H9 (cell line): ENCODE data around the gene ARHGAP29. TPM values are rescaled to one million over a fixed set of nuclear protein-coding genes. Genes with fewer than 3 reads are reported as not detected.

ENCODE experiments used
- DNase-seq: peaks from one replicate; pipeline ENCODE4 v3.0.0-alpha.2; 2017
- H2AFZ ChIP-seq: one replicate; pipeline ENCODE4 v1.6.1; 2013; ENCODE audit warnings: mild to moderate bottlenecking, low read length, control low read depth, moderate library complexity
- H2AK5ac ChIP-seq: 2 replicates; pipeline ENCODE4 v1.6.1; 2013; ENCODE audit warnings: low read length, control low read depth, mixed read lengths; ENCODE audit not compliant: insufficient read length
- H2BK120ac ChIP-seq: one replicate; pipeline ENCODE4 v1.6.1; 2013; ENCODE audit warnings: low read depth, mild to moderate bottlenecking, low read length, control low read depth, inconsistent platforms; ENCODE audit not compliant: poor library complexity, severe bottlenecking
- H2BK12ac ChIP-seq: 2 replicates; pipeline ENCODE4 v1.6.1; 2013; ENCODE audit warnings: low read length, control low read depth, mixed read lengths, low read depth; ENCODE audit not compliant: insufficient read length
- H2BK15ac ChIP-seq: 2 replicates; pipeline ENCODE4 v1.6.1; 2013; ENCODE audit warnings: low read depth, low read length, control low read depth
- H2BK20ac ChIP-seq: one replicate; pipeline ENCODE4 v1.6.1; 2013; ENCODE audit warnings: low read depth, mild to moderate bottlenecking, low read length, control low read depth, inconsistent platforms; ENCODE audit not compliant: poor library complexity, severe bottlenecking
- H2BK5ac ChIP-seq: 2 replicates; pipeline ENCODE4 v1.6.1; 2013; ENCODE audit warnings: low read length, control low read depth, mixed read lengths; ENCODE audit not compliant: insufficient read length
- H3K14ac ChIP-seq: 2 replicates; pipeline ENCODE4 v1.6.1; 2013; ENCODE audit warnings: low read length, control low read depth; ENCODE audit not compliant: insufficient read depth
- H3K18ac ChIP-seq: 2 replicates; pipeline ENCODE4 v1.6.1; 2013; ENCODE audit warnings: low read depth, mild to moderate bottlenecking, mixed read lengths, low read length, control low read depth; ENCODE audit not compliant: insufficient read length
- H3K23ac ChIP-seq: 2 replicates; pipeline ENCODE4 v1.6.1; 2013; ENCODE audit warnings: low read length, control low read depth, mixed read lengths, low read depth; ENCODE audit not compliant: insufficient read length
- H3K23me2 ChIP-seq: 2 replicates; pipeline ENCODE4 v1.6.1; 2013; ENCODE audit warnings: low read depth, mild to moderate bottlenecking, mixed read lengths, low read length, control low read depth; ENCODE audit not compliant: insufficient read length, poor library complexity, severe bottlenecking
- H3K27ac ChIP-seq: 2 replicates; pipeline ENCODE4 v1.5.1; 2013; ENCODE audit warnings: low read length, control low read depth, mixed read lengths, low read depth; ENCODE audit not compliant: insufficient read length
- H3K27me3 ChIP-seq: 2 replicates; pipeline ENCODE4 v1.6.1; 2013; ENCODE audit warnings: low read length, control low read depth, inconsistent platforms; ENCODE audit not compliant: insufficient read depth
- H3K4ac ChIP-seq: 2 replicates; pipeline ENCODE4 v1.6.1; 2013; ENCODE audit warnings: low read depth, mild to moderate bottlenecking, control low read depth, inconsistent platforms, low read length, moderate library complexity
- H3K4me1 ChIP-seq: 2 replicates; pipeline ENCODE4 v1.6.1; 2013; ENCODE audit warnings: low read length, control low read depth, inconsistent platforms; ENCODE audit not compliant: insufficient read depth
- H3K4me2 ChIP-seq: 2 replicates; pipeline ENCODE4 v1.6.1; 2013; ENCODE audit warnings: low read length, control low read depth, mixed read lengths; ENCODE audit not compliant: insufficient read length, insufficient read depth
- H3K56ac ChIP-seq: 2 replicates; pipeline ENCODE4 v1.6.1; 2013; ENCODE audit warnings: low read depth, mild to moderate bottlenecking, mixed read lengths, low read length, control low read depth; ENCODE audit not compliant: insufficient read length
- H3K79me1 ChIP-seq: 2 replicates; pipeline ENCODE4 v1.6.1; 2013; ENCODE audit warnings: low read depth, mild to moderate bottlenecking, moderate library complexity, low read length, control low read depth, inconsistent platforms; ENCODE audit not compliant: insufficient read depth, poor library complexity, severe bottlenecking
- H3K79me2 ChIP-seq: 2 replicates; pipeline ENCODE4 v1.6.1; 2013; ENCODE audit warnings: low read length, control low read depth, inconsistent platforms; ENCODE audit not compliant: insufficient read depth
- H3K9ac ChIP-seq: 2 replicates; pipeline ENCODE4 v1.6.1; 2013; ENCODE audit warnings: low read length, control low read depth, mixed read lengths; ENCODE audit not compliant: insufficient read length; ENCODE audit errors: extremely low read depth
- H3K9me3 ChIP-seq: one replicate; pipeline ENCODE4 v1.6.1; 2013; ENCODE audit warnings: low read depth, low read length, inconsistent platforms; ENCODE audit not compliant: control insufficient read depth
- H3T11ph ChIP-seq: one replicate; pipeline ENCODE4 v1.6.1; 2013; ENCODE audit warnings: mild to moderate bottlenecking, low read length, control low read depth, inconsistent platforms
- H4K20me1 ChIP-seq: one replicate; pipeline ENCODE4 v1.6.1; 2013; ENCODE audit not compliant: control insufficient read depth, insufficient read length, insufficient read depth
- H4K5ac ChIP-seq: 2 replicates; pipeline ENCODE4 v1.6.1; 2013; ENCODE audit warnings: low read depth, mild to moderate bottlenecking, mixed read lengths, low read length, control low read depth; ENCODE audit not compliant: insufficient read length
- H4K8ac ChIP-seq: replicated peaks from 2 replicates; pipeline ENCODE4 v1.6.1; 2013; ENCODE audit warnings: low read length, control low read depth, mixed read lengths, low read depth; ENCODE audit not compliant: insufficient read length
- H4K91ac ChIP-seq: 2 replicates; pipeline ENCODE4 v1.6.1; 2013; ENCODE audit warnings: low read depth, mild to moderate bottlenecking, moderate library complexity, mixed read lengths, low read length, control low read depth; ENCODE audit not compliant: insufficient read length
- H3K27ac Mint-ChIP-seq, 3 experiments: 2 replicates in 2 of 3; 3 replicates in 1 of 3; pipeline ENCODE4 v1.8.0; 2020 to 2021; ENCODE audit warnings: mixed read lengths in 3 of 3, mild to moderate bottlenecking in 1 of 3, moderate library complexity in 1 of 3
- H3K27me3 Mint-ChIP-seq: 2 replicates; pipeline ENCODE4 v1.8.0; 2021; ENCODE audit warnings: low read depth, mild to moderate bottlenecking, moderate library complexity, mixed read lengths
- H3K36me3 Mint-ChIP-seq, 3 experiments: 2 replicates in 2 of 3; 3 replicates in 1 of 3; pipeline ENCODE4 v1.8.0; 2020 to 2021; ENCODE audit warnings: low read depth in 3 of 3, mixed read lengths in 3 of 3; ENCODE audit not compliant: insufficient read depth in 1 of 3
- H3K4me1 Mint-ChIP-seq, 2 experiments: 2 replicates each; pipeline ENCODE4 v1.8.0; 2020; ENCODE audit warnings: mixed read lengths in 2 of 2
- H3K4me3 Mint-ChIP-seq, 2 experiments: 2 replicates in 1 of 2; 3 replicates in 1 of 2; pipeline ENCODE4 v1.8.0; 2020 to 2021; ENCODE audit warnings: mild to moderate bottlenecking in 2 of 2, mixed read lengths in 2 of 2, moderate library complexity in 1 of 2
- H3K9me3 Mint-ChIP-seq, 2 experiments: 2 replicates in 1 of 2; 3 replicates in 1 of 2; pipeline ENCODE4 v1.8.0; 2020; ENCODE audit warnings: mild to moderate bottlenecking in 2 of 2, mixed read lengths in 2 of 2, moderate library complexity in 1 of 2
- CTCF ChIP-seq: fragments of 200-600 bp; sonication (generic); conservative IDR thresholded peaks from 3 replicates; pipeline ENCODE4 v1.8.0; 2021; ENCODE audit warnings: antibody characterized with exemption, mild to moderate bottlenecking
- WGBS: extraction: QIAGEN DNeasy Blood & Tissue Kit; methylation state at CpG from one replicate; pipeline ENCODE4 v1.1.7; 2013; ENCODE audit warnings: missing lambda C conversion rate, low lambda C conversion rate, mixed read lengths; ENCODE audit not compliant: insufficient read length; ENCODE audit errors: extremely low coverage; 5-methylcytosine and 5-hydroxymethylcytosine counted together
- total RNA-seq: library from RNA; stranded (reverse); gene quantifications from 2 replicates; pipeline ENCODE4 v1.2.1, GENCODE V29; 2021

Gene ARHGAP29
- total RNA-seq, 1 experiment from 2014 or later: 1.3 TPM

GRCh38 chr1:94236013-94236491 is 1.3 kb downstream of the ARHGAP29 start:
- H3K27ac ChIP-seq: no peak overlapping the region
- no peak overlapping the region for H3K4ac ChIP-seq
- H3K23ac ChIP-seq: no peak overlapping the region
- DNase-seq: no peak
- no peaks in the 10 kb centered on the region for H3K79me1 ChIP-seq
- H3K4me2 ChIP-seq: peak overlapping the region; percentile 85
- no peak overlapping the region for H4K91ac ChIP-seq
- no peaks in the 10 kb centered on the region for H4K20me1 ChIP-seq
- no peaks in the 10 kb centered on the region for H3K79me2 ChIP-seq
- WGBS: no CpG with 5 or more reads among the region's 6 CpGs
- Mint-ChIP-seq H3K27ac (no peak overlapping the region), H3K36me3 (no peaks in the 10 kb centered on the region), H3K4me3 (peak overlapping the region; percentile 71 to 83), H3K27me3 (peaks cover 75% of the 10 kb centered on the region), H3K4me1 (peaks cover 18 to 20% of the 10 kb centered on the region in 2 experiments), H3K9me3 (no peaks in the 10 kb centered on the region)
- no peak overlapping the region for H3K18ac ChIP-seq
- H3K9ac ChIP-seq: no peak overlapping the region
- no peak overlapping the region for H2BK12ac ChIP-seq
- no peak overlapping the region for H2BK5ac ChIP-seq
- no peak overlapping the region for H3K56ac ChIP-seq
- no peak overlapping the region for H2BK120ac ChIP-seq
- 0 out of 2 replicates have a peak overlapping the region, but pooled peaks have one; percentile 44 for H2BK15ac ChIP-seq
- no peaks in the 10 kb centered on the region for H3K9me3 ChIP-seq
- no peak overlapping the region for H3K14ac ChIP-seq
- peaks cover 16% of the 10 kb centered on the region for H3K23me2 ChIP-seq
- no peak overlapping the region for H4K5ac ChIP-seq
- no peaks in the 10 kb centered on the region for H3K4me1 ChIP-seq
- no peak overlapping the region for H2AK5ac ChIP-seq
- H3T11ph ChIP-seq: no peak overlapping the region
- no peak overlapping the region for H2AFZ ChIP-seq
- H2BK20ac ChIP-seq: no peak overlapping the region
- H4K8ac ChIP-seq: no peak overlapping the region
- H3K27me3 ChIP-seq: peaks cover 23% of the 10 kb centered on the region; the same call in 1 of the 2 replicates
- TF ChIP-seq CTCF: no peak
